Dermis microvascular lymphatic vessel endothelial cell (primary cell): ENCODE data around the gene SNX13. TPM values are rescaled to one million over a fixed set of nuclear protein-coding genes. Genes with fewer than 3 reads are reported as not detected.

Experiments
- DNase-seq, 2 donors: peaks; one replicate each; pipeline versions ENCODE4 v3.0.0 to v3.0.0-alpha.2; 2010; ENCODE audit warnings: low read depth in 2 of 2
- total RNA-seq: library from RNA; depleted of rRNA; stranded (reverse); fragments of >200 nt; gene quantifications from 2 replicates; pipeline ENCODE4 v1.2.1, GENCODE V29; 2014

The SNX13 gene
- 18.5 and 27.8 TPM in 2 replicates for total RNA-seq

- DNase-seq = peak; percentile 82 to 95
These were observed at the start of gene SNX13 for GRCh38 chr7:17940302-17940883. Gene SNX13 (minus strand): TSS chr7:17940494. CDS start chr7:17940295, 199 bp downstream.

DNA sequence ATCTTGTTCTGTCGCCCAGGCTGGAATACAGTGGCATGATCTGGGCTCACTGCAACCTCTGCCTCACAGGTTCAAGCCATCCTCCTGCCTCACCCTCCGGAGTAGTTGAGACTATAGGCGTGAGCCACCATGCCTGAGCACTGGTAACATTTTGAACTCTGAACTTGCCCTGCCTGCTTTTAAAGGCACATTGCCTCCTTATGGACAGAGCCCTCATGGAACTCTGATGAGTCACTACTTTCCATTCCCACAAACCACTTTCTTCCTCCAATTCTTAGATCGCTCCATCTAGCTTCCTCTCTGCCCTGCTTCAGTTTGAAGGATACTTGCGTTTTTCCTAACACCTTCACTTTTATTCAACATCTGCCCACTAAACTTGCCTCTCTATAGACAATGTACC, 49.3 kb upstream of the SNX13 start:
- DNase-seq = peak in 1 of 2 donors; percentile 32

DNA sequence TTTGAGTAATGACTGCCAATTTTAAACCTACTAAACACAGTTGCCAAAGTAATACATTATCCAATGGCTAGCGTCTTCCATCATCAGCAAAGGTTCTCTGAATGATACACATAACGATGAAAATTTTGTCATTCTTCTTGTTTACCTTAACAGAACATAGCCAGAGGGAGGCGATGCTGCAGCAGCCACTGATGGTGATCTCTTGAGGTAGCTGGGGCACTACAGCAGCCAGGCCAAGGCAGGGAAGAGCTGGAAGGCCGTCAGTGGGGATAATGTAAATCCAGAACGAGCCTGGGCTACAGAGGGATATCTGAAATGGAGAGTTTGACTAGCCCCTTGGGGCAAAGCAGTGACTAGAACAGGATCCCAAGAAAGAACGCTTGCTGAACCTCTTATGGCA, 48.6 kb upstream of the SNX13 start:
- DNase-seq = no peak

GRCh38 chr7:17988141-17988540, 47.8 kb upstream of the SNX13 start:
- DNase-seq = no peak

GRCh38 chr7:17986851-17987250, 46.6 kb upstream of the SNX13 start:
- DNase-seq = no peak

GRCh38 chr7:17985473-17986239, 45.4 kb upstream of the SNX13 start:
- no peak for DNase-seq

DNA sequence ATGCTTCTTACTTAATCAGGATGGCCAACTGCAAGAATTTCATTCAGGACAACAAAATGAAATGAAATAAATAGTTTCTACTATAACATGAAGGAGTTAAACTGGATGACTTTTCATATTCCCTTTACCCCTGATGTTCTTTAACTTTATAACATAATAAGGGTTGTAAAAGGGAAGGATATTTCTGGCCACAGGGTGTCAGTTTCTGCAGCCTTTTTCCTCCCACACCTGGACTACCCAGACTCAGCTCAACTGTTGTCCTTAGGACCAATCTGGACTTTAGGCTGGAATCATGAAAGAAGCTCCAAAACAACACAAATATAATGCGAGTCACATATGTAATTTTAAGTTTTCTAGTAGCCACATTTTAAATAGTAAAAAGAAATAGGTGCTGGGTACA, 44.0 kb upstream of the SNX13 start:
- no peak for DNase-seq

GRCh38 chr7:17983221-17984062, 43.1 kb upstream of the SNX13 start:
- no peak for DNase-seq

DNA sequence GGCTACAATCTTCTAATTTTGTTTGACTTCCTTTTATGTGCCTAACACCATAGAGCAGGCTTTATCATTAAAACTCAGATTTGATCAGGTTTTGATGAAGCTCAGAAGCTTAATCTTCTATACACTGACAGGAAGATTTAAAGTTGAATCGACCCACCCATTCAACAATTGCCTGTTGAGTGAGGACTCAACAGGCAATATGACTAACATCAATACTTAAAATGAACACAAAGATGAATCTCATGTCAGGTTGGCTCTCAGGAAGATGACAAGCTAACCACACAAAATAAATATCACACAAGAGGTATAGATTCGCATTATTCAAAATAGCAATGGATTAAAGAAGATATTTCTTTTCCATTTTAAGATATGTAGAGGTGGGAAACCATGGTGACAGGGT, 36.7 kb upstream of the SNX13 start:
- no peak for DNase-seq

DNA sequence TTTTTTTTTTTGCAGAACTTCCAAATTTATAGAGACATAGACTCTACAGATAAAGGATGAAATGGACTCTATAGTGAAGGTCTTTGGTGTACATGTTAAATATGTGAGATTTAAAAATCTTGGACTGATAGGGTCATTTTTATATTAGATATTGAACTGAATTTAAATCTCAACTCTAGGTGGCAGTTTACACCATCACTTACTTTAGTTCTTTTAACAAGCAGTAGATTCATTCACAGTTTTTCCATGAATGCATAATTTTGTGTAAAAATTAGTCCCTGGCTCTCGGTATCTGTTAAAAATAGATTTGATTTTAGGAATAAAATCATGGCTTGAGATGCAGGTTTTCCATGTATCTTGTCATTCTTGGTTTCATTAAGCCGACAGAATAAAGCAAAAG, 31.1 kb upstream of the SNX13 start:
- DNase-seq = peak in 1 of 2 donors; percentile 39

GRCh38 chr7:17968791-17969715, 28.8 kb upstream of the SNX13 start:
- DNase-seq = no peak

DNA sequence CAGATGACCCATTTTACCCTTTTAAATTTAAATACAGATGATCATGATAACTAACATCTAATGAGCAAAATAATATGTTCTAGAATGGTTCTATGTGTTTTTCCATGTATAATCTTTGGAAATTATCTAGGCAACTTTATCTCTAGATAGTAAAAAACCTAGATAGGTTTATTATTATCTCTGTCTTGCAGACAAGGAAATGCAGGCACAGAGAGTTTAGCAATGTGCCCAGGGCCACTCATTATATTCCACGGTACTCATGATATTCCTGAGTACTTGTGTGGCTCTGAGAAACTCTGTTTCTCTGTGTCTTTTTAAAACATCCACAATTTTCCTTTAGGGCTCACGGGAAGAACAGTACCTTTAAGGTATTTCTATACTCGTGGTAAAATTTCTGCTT, 26.4 kb upstream of the SNX13 start:
- no peak for DNase-seq

- DNase-seq = peak in 1 of 2 donors; percentile 84
These were observed 25.3 kb upstream of the SNX13 start for GRCh38 chr7:17965603-17966002.

DNA sequence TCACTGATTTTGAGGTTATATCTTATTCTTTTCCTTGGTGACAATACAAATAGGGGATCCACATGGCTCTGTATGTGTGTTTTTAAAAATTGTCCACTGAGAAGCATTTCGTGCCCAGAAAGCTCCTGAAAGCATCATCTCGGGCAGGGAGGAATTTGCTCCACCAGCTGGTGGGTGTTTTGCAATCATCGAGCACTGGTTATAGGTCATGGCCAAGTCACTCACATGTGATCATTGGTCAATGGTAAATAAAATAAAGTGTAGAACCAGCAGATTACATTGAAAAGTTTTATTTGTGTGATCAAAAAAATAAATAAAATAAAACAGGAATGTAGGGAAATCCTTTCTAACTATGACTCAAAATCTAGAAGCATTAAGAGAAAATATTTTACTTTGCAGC, 23.0 kb upstream of the SNX13 start:
- no peak for DNase-seq

- DNase-seq = no peak
These were observed 22.4 kb upstream of the SNX13 start for GRCh38 chr7:17962652-17963051.

GRCh38 chr7:17957871-17958270, 17.6 kb upstream of the SNX13 start:
- no peak for DNase-seq

GRCh38 chr7:17952387-17952786, 12.1 kb upstream of the SNX13 start:
- no peak for DNase-seq

GRCh38 chr7:17951742-17952254, 11.5 kb upstream of the SNX13 start:
- DNase-seq = no peak

DNA sequence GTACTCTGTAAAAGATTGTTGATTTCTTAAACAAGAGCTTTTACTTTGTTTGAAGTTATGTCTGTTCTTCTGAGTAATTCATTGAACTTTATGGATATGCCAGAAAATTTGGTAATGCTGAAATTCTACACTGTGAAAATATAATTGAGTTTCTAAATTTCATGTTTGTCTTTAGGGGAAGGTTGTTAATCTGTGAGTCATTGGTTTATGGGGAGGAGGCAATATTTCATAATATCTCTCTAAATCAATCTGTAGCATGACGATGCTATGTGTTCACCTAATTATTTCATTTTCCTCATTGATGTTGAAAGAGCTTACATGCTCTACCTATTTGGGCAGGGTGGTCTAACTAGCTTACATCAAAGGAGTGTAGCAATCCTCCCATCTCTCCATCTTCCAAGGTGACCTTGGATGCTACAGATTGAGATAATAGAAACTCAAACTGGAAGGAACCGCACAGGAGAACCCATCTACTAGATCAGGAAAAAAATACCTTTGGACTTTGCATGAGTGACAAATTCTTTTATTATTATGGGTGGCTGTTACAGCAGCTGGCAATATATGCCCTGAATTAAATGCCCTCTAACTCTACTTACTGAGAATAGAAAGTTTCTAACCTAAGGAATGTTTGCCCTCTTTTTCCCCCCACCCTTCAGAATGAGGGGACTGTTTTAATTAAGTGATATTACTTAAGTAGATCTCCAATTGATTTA, 8.4 kb upstream of the SNX13 start:
- no peak for DNase-seq

DNA sequence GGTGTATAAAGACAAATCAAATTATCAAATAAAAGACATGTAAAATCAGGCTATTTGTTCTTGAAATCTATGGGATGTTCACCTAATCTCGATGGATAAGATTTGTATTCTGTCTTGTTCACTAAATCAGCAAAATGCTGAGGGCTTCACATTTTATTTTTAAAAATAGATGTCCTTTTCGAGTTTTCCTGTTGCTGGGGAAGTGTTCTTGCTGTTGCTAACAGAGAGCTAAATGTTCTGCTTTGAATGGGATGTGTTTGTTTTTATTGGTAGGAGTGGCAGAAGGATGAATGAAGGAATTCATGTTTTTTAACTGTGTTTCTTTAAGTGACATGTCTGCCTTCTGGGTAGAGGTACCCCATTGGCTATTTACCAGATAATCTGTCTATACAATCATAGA, 7.3 kb upstream of the SNX13 start:
- no peak for DNase-seq
